GM10266 (cell line): ENCODE measurements around the gene NOTCH4.
A peak's percentile ranks its signal among the peaks of the same experiment; 100 is the strongest.
"Not testable (repeated sequence)": the region's sequence is repeated elsewhere in the genome, so short reads cannot be mapped to it uniquely, and the experiment has no call there.

Experiments used
- DNase-seq: peaks from one replicate; pipeline ENCODE4 v3.0.0; 2012; ENCODE audit errors: extremely low spot score
- CTCF ChIP-seq: IDR thresholded peaks from 2 replicates; pipeline ENCODE4 v1.5.1; 2012; ENCODE audit warnings: mild to moderate bottlenecking, low read depth; ENCODE audit not compliant: control insufficient read depth, insufficient read depth; ENCODE audit errors: missing control alignments

The NOTCH4 gene

GRCh38 chr6:32196682-32197616, 26.9 kb downstream of the NOTCH4 start:
- no peak for DNase-seq
- peak; percentile 22 for TF ChIP-seq CTCF

- DNase-seq, result peak; percentile 84
- no peak for TF ChIP-seq CTCF
These were observed 27.8 kb downstream of the NOTCH4 start for GRCh38 chr6:32195902-32196681.

- no peak for TF ChIP-seq CTCF
- peak; percentile 97 for DNase-seq
These were observed 28.3 kb downstream of the NOTCH4 start for GRCh38 chr6:32195652-32195901.

GRCh38 chr6:32194825-32195651, 28.8 kb downstream of the NOTCH4 start:
- peak; percentile 56 for TF ChIP-seq CTCF
- no peak for DNase-seq

- no peak for DNase-seq
- no peak for TF ChIP-seq CTCF
These were observed 29.5 kb downstream of the NOTCH4 start for GRCh38 chr6:32194388-32194787.

- not testable (repeated sequence) for DNase-seq
These were observed 30.8 kb downstream of the NOTCH4 start for GRCh38 chr6:32193096-32193495.

GRCh38 chr6:32192608-32193039, 31.2 kb downstream of the NOTCH4 start, which contains the start of gene GPSM3:
Gene GPSM3, minus strand, starts transcription at chr6:32192643. Its CDS starts 130 bp downstream, at chr6:32192513.
- no peak for TF ChIP-seq CTCF
- DNase-seq, result no peak
